T-helper 1 cell treated with Interleukin-12 subunit alpha and Interleukin-12 subunit beta and Interleukin-4 antibody, amounts not matched to agents 30 μg/mL and 1 μg/mL, for 36 hours (primary cell): Measurements from ENCODE around the gene GJB1.
A peak's percentile ranks its signal among the peaks of the same experiment; 100 is the strongest.
"Not testable (repeated sequence)": the region's sequence is repeated elsewhere in the genome, so short reads cannot be mapped to it uniquely, and the experiment has no call there.

Source experiments
- H3K27ac Mint-ChIP-seq: one replicate; pipeline ENCODE4 v1.8.0; 2021; ENCODE audit warnings: mild to moderate bottlenecking, mixed read lengths
- H3K27me3 Mint-ChIP-seq: one replicate; pipeline ENCODE4 v1.8.0; 2021; ENCODE audit warnings: low read depth, mixed read lengths
- H3K36me3 Mint-ChIP-seq: one replicate; pipeline ENCODE4 v1.8.0; 2021; ENCODE audit warnings: low read depth, mixed read lengths
- H3K4me1 Mint-ChIP-seq: one replicate; pipeline ENCODE4 v1.8.0; 2021; ENCODE audit warnings: low read depth, mixed read lengths
- H3K4me3 Mint-ChIP-seq: one replicate; pipeline ENCODE4 v1.8.0; 2021; ENCODE audit warnings: mild to moderate bottlenecking, moderate library complexity, mixed read lengths
- H3K9me3 Mint-ChIP-seq: one replicate; pipeline ENCODE4 v1.8.0; 2021; ENCODE audit warnings: mixed read lengths

GJB1 gene

GRCh38 chrX:71222929-71223328, at the start of gene GJB1:
Gene GJB1, plus strand, starts transcription at chrX:71223224. Its CDS starts 484 bp downstream, at chrX:71223708.
- no peak within 1 kb of the TSS for H3K27ac Mint-ChIP-seq
- H3K4me1 Mint-ChIP-seq: no peaks in the 10 kb centered on the region
- no peaks in the 10 kb centered on the region for H3K36me3 Mint-ChIP-seq
- no peaks in the 10 kb centered on the region for H3K27me3 Mint-ChIP-seq
- H3K9me3 Mint-ChIP-seq: no peaks in the 10 kb centered on the region
- H3K4me3 Mint-ChIP-seq: no peak within 1 kb of the TSS

GRCh38 chrX:71173440-71173839, 49.6 kb upstream of the GJB1 start:
- Mint-ChIP-seq H3K36me3 (peaks cover 27% of the 10 kb centered on the region), H3K27ac (no peak overlapping the region), H3K4me3 (no peak overlapping the region), H3K27me3 (no peaks in the 10 kb centered on the region), H3K4me1 (peaks cover 10% of the 10 kb centered on the region), H3K9me3 (no peaks in the 10 kb centered on the region)

- H3K36me3 Mint-ChIP-seq: peaks cover 29% of the 10 kb centered on the region
- H3K27ac Mint-ChIP-seq: no peak overlapping the region
- peaks cover 9% of the 10 kb centered on the region for H3K4me1 Mint-ChIP-seq
- H3K4me3 Mint-ChIP-seq: no peak overlapping the region
- H3K27me3 Mint-ChIP-seq: no peaks in the 10 kb centered on the region
- no peaks in the 10 kb centered on the region for H3K9me3 Mint-ChIP-seq
Observed at GRCh38 chrX:71174795-71175194, 48.2 kb upstream of the GJB1 start.

- Mint-ChIP-seq H3K27me3 (no peaks in the 10 kb centered on the region), H3K4me3 (no peak overlapping the region), H3K9me3 (no peaks in the 10 kb centered on the region), H3K4me1 (peaks cover 7% of the 10 kb centered on the region), H3K27ac (no peak overlapping the region), H3K36me3 (peaks cover 31% of the 10 kb centered on the region)
Observed at GRCh38 chrX:71175531-71175930, 47.5 kb upstream of the GJB1 start.

- Mint-ChIP-seq H3K27ac (no peak overlapping the region), H3K9me3 (no peaks in the 10 kb centered on the region), H3K4me3 (no peak overlapping the region), H3K27me3 (no peaks in the 10 kb centered on the region), H3K36me3 (peaks cover 28% of the 10 kb centered on the region), H3K4me1 (peaks cover 7% of the 10 kb centered on the region)
Observed at GRCh38 chrX:71177327-71177726, 45.7 kb upstream of the GJB1 start.

GRCh38 chrX:71178908-71179307, 44.1 kb upstream of the GJB1 start:
- H3K36me3 Mint-ChIP-seq: peaks cover 24% of the 10 kb centered on the region
- H3K27ac Mint-ChIP-seq: no peak overlapping the region
- no peaks in the 10 kb centered on the region for H3K9me3 Mint-ChIP-seq
- no peaks in the 10 kb centered on the region for H3K27me3 Mint-ChIP-seq
- peaks cover 10% of the 10 kb centered on the region for H3K4me1 Mint-ChIP-seq
- H3K4me3 Mint-ChIP-seq: no peak overlapping the region

- H3K9me3 Mint-ChIP-seq, H3K4me1 Mint-ChIP-seq, H3K27me3 Mint-ChIP-seq: not testable (repeated sequence)
- Mint-ChIP-seq H3K27ac (peak overlapping the region; percentile 49), H3K4me3 (peak overlapping the region; percentile 34), H3K36me3 (peaks cover 17% of the 10 kb centered on the region)
Observed at GRCh38 chrX:71180579-71181265, 42.3 kb upstream of the GJB1 start.

- H3K4me3 Mint-ChIP-seq: peak overlapping the region; percentile 86
- H3K4me1 Mint-ChIP-seq: peaks cover 8% of the 10 kb centered on the region
- peak overlapping the region; percentile 96 for H3K27ac Mint-ChIP-seq
- peaks cover 17% of the 10 kb centered on the region for H3K36me3 Mint-ChIP-seq
- no peaks in the 10 kb centered on the region for H3K9me3 Mint-ChIP-seq
- H3K27me3 Mint-ChIP-seq: no peaks in the 10 kb centered on the region
Observed at GRCh38 chrX:71181558-71181909, 41.5 kb upstream of the GJB1 start.

GRCh38 chrX:71181910-71182799, 40.9 kb upstream of the GJB1 start:
- Mint-ChIP-seq H3K9me3 (no peaks in the 10 kb centered on the region), H3K27ac (peak overlapping the region; percentile 96), H3K4me1 (peaks cover 10% of the 10 kb centered on the region), H3K36me3 (peaks cover 16% of the 10 kb centered on the region), H3K4me3 (peak overlapping the region; percentile 86), H3K27me3 (no peaks in the 10 kb centered on the region)

GRCh38 chrX:71182871-71183270, 40.2 kb upstream of the GJB1 start:
- peaks cover 11% of the 10 kb centered on the region for H3K36me3 Mint-ChIP-seq
- H3K4me3 Mint-ChIP-seq: peak overlapping the region; percentile 86
- peaks cover 10% of the 10 kb centered on the region for H3K4me1 Mint-ChIP-seq
- H3K27ac Mint-ChIP-seq: peak overlapping the region; percentile 96
- no peaks in the 10 kb centered on the region for H3K27me3 Mint-ChIP-seq
- H3K9me3 Mint-ChIP-seq: no peaks in the 10 kb centered on the region

- no peak overlapping the region for H3K27ac Mint-ChIP-seq
- H3K4me3 Mint-ChIP-seq: no peak overlapping the region
- no peaks in the 10 kb centered on the region for H3K9me3 Mint-ChIP-seq
- no peaks in the 10 kb centered on the region for H3K27me3 Mint-ChIP-seq
- H3K4me1 Mint-ChIP-seq: peaks cover 10% of the 10 kb centered on the region
- peaks cover 11% of the 10 kb centered on the region for H3K36me3 Mint-ChIP-seq
Observed at GRCh38 chrX:71183341-71183740, 39.7 kb upstream of the GJB1 start.

- Mint-ChIP-seq H3K27ac (no peak overlapping the region), H3K4me1 (peaks cover 10% of the 10 kb centered on the region), H3K27me3 (no peaks in the 10 kb centered on the region), H3K36me3 (peaks cover 8% of the 10 kb centered on the region), H3K4me3 (no peak overlapping the region), H3K9me3 (no peaks in the 10 kb centered on the region)
Observed at GRCh38 chrX:71184092-71184491, 38.9 kb upstream of the GJB1 start.

- Mint-ChIP-seq H3K27ac (no peak overlapping the region), H3K9me3 (no peaks in the 10 kb centered on the region), H3K4me3 (no peak overlapping the region), H3K4me1 (peaks cover 10% of the 10 kb centered on the region), H3K27me3 (no peaks in the 10 kb centered on the region), H3K36me3 (peaks cover 8% of the 10 kb centered on the region)
Observed at GRCh38 chrX:71184803-71185495, 38.1 kb upstream of the GJB1 start.

- H3K4me1 Mint-ChIP-seq: peaks cover 18% of the 10 kb centered on the region
- H3K4me3 Mint-ChIP-seq: no peak overlapping the region
- H3K9me3 Mint-ChIP-seq: no peaks in the 10 kb centered on the region
- peaks cover 10% of the 10 kb centered on the region for H3K36me3 Mint-ChIP-seq
- no peak overlapping the region for H3K27ac Mint-ChIP-seq
- no peaks in the 10 kb centered on the region for H3K27me3 Mint-ChIP-seq
Observed at GRCh38 chrX:71191248-71191647, 31.8 kb upstream of the GJB1 start.
